HG02642 (cell line): ENCODE results near the gene RAD50.
"Not testable (repeated sequence)": the region's sequence is repeated elsewhere in the genome, so short reads cannot be mapped to it uniquely, and the experiment has no call there.

Experiments
- ATAC-seq: cut with Tn5 transposase; IDR thresholded peaks from one replicate; pipeline ENCODE4 v1.9.1; 2021; ENCODE audit warnings: mild to moderate bottlenecking; ENCODE audit not compliant: unreplicated experiment, poor library complexity

Gene RAD50

DNA sequence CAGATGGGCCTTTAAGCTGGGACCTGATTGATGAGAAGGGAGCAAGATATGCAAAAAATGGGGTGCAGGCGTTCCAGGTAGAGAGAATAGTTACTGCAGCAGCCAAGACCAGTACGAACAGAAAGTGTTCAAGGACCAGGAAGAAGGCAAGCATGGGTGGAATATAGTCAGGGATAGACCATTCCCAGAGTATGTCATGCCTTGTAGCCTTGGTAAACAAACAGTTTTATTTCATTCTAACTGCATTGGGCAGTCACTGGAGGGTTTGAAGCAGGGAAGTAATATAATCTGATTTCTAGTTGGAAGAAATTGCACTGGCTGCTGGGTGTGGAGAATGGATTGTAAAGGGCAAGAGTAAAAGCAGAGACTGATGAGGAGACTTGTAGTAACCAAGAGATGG lies 70.7 kb downstream of the RAD50 start:
- ATAC-seq: no peak

GRCh38 chr5:132628814-132629213 lies 72.0 kb downstream of the RAD50 start:
- ATAC-seq: no peak

DNA sequence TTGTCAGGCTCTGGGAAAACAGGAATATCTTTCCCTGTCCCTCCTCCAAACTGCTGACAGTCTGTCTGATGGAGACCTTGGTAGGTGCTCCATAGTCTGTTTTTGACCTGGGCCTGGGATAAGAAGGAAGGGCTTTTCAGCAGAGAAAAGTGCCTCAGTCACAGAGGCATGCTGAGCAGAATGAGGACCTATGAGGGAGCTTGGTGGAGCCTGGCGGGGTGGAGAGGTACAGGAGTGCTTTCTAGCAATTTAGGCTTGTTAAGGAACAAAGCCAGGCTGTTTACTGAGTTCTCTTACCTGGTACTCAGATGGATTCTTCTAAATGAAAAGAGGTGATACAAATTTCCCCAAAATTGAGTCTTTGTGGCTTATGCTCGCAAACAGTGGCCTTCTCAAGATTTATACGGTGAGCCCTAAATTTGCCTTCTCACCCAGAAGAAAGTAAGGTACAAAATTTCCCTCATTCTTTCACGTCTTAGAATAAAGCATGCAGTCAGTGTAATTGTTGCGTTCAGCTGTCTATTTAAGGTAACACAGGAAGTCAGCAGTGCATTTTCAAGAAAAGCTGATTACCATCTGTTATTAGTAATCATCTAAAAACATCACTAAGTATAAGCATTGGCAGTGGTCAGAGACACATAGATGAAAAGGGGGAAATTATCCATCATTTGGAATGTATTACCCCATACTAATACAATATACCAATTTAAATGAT lies 72.6 kb downstream of the RAD50 start:
- peak; percentile 61 for ATAC-seq

GRCh38 chr5:132633587-132633986 lies 76.8 kb downstream of the RAD50 start:
- ATAC-seq: not testable (repeated sequence)

- peak; percentile 55 for ATAC-seq
Measured at GRCh38 chr5:132635873-132636272, 79.1 kb downstream of the RAD50 start.

- ATAC-seq: no peak
Measured at GRCh38 chr5:132637241-132637640, 80.5 kb downstream of the RAD50 start.

DNA sequence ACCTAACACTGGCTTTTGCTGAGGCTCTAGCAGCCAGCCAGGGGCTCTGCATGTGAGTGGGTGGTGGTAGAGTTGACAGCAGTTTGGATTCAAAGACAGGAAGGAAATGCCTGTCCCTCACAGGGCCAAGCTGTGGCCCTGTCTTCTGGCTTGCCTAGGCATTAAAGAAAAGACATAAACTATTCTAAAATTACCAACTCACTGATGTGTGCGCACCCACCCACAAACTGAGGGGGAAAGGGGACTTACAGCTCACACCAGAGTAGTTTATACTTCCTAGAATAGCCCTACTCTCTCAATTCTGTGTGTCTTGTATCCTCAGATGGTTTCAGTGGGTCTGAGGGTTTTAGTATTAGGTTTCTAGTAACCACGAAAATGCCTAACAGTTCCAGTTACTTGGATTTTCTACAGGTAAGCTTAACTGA lies 82.9 kb downstream of the RAD50 start:
- peak; percentile 67 for ATAC-seq

DNA sequence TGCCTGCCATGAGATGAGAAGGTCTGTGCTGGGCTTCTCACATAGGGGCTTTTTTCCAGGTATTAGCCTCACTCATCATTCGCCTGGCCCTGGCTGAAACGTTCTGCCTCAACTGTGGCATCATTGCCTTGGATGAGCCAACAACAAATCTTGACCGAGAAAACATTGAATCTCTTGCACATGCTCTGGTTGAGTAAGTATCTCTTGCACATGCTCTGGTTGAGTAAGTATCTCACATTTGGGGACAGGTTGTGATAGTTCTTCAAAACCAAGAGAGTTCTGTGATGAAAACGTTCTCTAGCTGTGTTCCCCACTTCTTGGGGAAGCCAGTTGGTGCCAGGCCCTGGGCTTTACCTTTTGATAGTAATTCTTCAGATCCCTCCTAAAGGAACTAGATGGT lies 83.8 kb downstream of the RAD50 start:
- no peak for ATAC-seq

- peak; percentile 45 for ATAC-seq
Measured at GRCh38 chr5:132641241-132641723, 84.5 kb downstream of the RAD50 start.

- ATAC-seq: no peak
Measured at GRCh38 chr5:132641841-132642240, 85.1 kb downstream of the RAD50 start.

DNA sequence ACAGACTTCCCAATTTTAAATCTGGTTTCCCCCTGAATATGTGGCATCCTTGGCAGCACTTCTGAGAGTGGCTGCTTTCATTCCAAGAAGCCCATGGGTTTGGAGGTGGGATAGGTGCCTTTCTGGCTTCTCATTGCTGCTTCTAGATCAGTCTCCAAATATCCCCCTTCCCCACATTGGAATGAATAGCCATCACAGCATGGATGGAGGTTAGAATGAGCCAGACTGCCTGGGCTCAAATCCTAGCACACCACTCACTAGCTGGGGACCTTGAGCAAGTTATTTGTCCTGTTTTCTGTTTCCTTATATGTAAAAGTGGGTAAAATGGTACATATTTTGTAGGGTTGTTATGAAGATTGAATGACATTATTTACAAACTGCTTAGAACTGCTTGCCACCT lies 87.4 kb downstream of the RAD50 start:
- ATAC-seq: no peak

DNA sequence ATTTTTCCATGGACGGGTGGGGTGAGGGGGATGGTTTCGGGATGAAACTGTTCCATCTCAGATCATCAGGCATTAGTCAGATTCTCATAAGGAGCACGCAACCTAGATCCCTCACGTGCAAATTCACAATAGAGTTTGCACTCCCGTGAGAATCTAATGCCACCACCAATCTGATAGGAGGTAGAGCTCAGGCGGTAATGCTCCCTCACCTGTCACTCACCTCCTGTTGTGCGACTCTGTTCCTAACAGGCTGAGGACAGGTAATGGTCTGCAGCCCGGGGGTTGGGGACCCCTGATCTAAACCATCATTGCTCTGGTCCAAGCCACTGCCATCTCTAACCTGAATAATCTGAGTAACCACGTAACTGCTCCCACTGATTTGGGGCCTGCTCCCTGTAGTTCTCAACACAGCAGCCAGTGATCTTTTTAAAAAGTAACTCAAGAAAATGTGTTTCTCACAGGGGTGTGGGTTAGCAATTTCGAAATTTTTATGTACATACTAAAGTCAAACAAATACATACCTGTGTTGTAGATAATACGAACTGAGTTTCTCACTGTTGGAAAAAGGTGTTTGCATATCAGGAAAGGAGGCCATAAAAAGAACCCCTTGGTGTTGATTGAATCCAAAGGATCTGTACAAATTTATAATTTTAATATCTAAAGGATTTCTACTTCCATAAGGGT lies 89.9 kb downstream of the RAD50 start:
- no peak for ATAC-seq

DNA sequence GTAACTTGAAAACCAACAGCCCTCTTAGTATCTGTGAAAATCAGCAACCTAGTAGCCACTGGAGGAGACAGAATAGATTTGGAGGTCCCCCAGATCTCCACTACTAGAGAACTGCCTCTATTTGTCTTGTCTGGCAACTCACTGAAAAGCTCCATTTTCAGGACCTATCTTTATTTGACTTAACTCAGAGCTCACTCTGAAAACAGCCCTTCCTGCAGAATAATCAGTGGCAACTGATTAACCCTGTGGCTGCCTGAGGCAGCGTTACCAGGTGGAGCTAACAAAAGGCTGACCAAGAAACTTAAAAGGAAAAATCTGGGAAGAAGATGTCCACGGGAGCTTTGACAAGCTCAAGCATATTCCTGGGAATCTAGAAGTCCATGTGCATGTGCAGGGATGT lies 90.7 kb downstream of the RAD50 start:
- no peak for ATAC-seq

- no peak for ATAC-seq
Measured at GRCh38 chr5:132648355-132648754, 91.6 kb downstream of the RAD50 start.

- no peak for ATAC-seq
Measured at GRCh38 chr5:132651838-132652469, 95.2 kb downstream of the RAD50 start.

DNA sequence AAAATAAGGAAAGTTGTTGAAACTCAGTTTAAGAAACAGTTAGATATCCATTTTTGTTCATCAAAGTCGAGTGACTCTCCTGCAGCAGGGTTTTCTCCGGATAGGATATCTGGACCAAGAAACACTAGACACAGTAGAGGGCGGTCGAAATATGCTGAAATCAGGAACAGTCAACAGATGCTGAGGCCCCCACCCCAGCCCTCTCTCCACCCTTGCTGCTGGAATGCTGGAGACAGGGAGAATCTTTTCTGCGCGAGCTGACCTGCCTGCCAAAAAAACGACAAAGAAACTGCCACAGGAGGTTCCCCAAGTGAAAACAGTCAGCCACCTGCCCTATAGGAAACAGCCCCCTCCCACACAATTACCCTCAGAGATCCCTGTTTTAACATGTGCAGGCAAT lies 96.9 kb downstream of the RAD50 start:
- ATAC-seq: no peak

- no peak for ATAC-seq
Measured at GRCh38 chr5:132655821-132656773, 99.3 kb downstream of the RAD50 start.

DNA sequence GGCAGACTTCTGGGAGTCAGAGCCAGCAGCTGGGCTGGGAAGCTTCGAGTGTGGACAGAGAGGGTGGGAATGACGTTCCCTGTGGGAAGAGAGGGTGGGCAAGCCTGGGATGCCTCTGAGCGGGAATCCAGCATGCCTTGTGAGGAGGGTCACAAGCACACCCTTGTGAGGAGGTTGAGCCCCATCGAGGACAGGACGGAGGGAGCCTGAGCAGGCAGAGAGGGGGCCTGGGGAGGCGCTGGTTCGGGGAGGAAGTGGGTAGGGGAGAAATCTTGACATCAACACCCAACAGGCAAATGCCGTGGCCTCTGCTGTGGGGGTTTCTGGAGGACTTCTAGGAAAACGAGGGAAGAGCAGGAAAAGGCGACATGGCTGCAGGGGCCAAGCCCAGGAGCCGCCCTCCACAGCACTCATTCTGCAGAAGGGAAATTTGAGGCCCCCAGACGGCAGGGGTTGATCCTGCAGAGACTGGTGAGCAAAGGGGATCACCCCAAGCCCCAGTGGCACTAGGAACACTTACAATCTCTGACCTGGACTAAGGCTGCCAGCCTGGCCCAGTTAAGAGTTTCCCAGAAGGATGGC lies 100.1 kb downstream of the RAD50 start:
- ATAC-seq: no peak

DNA sequence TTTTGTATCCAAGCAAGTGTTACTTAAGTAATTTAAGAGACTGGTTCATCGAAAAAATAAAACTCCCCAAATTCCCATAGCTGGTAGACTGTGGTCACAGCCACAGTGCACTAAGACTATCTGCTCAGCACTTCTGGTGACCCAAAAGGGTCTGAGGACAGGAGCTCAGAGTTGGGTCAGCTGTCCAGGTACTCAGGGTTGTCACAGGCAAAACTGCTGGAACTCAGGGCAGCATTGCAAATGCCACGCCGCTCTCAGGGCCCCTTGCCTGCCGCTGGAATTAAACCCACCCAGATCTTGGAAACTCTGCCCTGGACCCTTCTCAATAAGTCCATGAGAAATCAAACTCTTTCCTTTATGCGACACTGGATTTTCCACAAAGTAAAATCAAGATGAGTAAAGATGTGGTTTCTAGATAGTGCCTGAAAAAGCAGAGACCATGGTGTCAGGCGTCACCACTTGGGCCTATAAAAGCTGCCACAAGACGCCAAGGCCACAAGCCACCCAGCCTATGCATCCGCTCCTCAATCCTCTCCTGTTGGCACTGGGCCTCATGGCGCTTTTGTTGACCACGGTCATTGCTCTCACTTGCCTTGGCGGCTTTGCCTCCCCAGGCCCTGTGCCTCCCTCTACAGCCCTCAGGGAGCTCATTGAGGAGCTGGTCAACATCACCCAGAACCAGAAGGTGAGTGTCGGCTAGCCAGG lies 101.1 kb downstream of the RAD50 start, which contains the start of gene IL13:
Gene IL13, plus strand, starts transcription at position 498 of the 705 bp plus-strand sequence. Its CDS starts 14 bp downstream, at position 512.
- no peak for ATAC-seq
